Common myeloid progenitor, CD34-positive (primary cell): ENCODE data around the gene LIPA.

ENCODE experiments used
- CTCF ChIA-PET: fragments of 350-600 bp; sonication (Branson Sonifier 250); formaldehyde crosslinking; loops from one replicate; lab custom pipeline; 2021; ENCODE audit warnings: antibody characterized with exemption; lab: Charles Lee
- POLR2A ChIA-PET: fragments of 350-600 bp; sonication (Branson Sonifier 250); formaldehyde crosslinking; loops from one replicate; lab custom pipeline; 2021; ENCODE audit warnings: antibody characterized with exemption; lab: Charles Lee
- DNase-seq, 3 donors: peaks; one replicate each; pipeline versions ENCODE4 v3.0.0 to v3.0.0-alpha.2; 2013
- H3K27ac ChIP-seq, 2 experiments: 1 replicate in 1 of 2; 2 replicates in 1 of 2; pipeline ENCODE4 v1.7.0; 2013; ENCODE audit warnings: inconsistent platforms in 2 of 2, low read length in 2 of 2, mild to moderate bottlenecking in 2 of 2, low read depth in 1 of 2, moderate library complexity in 1 of 2; ENCODE audit not compliant: severe bottlenecking in 2 of 2, insufficient read depth in 1 of 2, poor library complexity in 1 of 2
- H3K27me3 ChIP-seq, 5 experiments: replicated peaks in 2 of 5; 1 replicate in 3 of 5; 2 replicates in 2 of 5; pipeline versions ENCODE4 v1.6.1 to v1.7.0; 2013; ENCODE audit warnings: low read length in 4 of 5, mild to moderate bottlenecking in 2 of 5, moderate library complexity in 2 of 5, inconsistent platforms in 1 of 5; ENCODE audit not compliant: insufficient read depth in 5 of 5, control insufficient read depth in 4 of 5
- H3K36me3 ChIP-seq, 4 experiments: 1 replicate in 2 of 4; 2 replicates in 2 of 4; pipeline versions ENCODE4 v1.6.1 to v1.7.0; 2013; ENCODE audit warnings: low read length in 3 of 4, control low read depth in 1 of 4, mild to moderate bottlenecking in 1 of 4; ENCODE audit not compliant: control insufficient read depth in 4 of 4, insufficient read depth in 4 of 4
- H3K4me1 ChIP-seq, 4 experiments: 1 replicate in 3 of 4; 2 replicates in 1 of 4; pipeline versions ENCODE4 v1.6.1 to v1.7.1; 2013; ENCODE audit warnings: low read length in 3 of 4, mild to moderate bottlenecking in 3 of 4, control low read depth in 1 of 4, inconsistent platforms in 1 of 4, moderate library complexity in 1 of 4; ENCODE audit not compliant: control insufficient read depth in 4 of 4, insufficient read depth in 4 of 4; ENCODE audit errors: control extremely low read depth in 1 of 4
- H3K4me3 ChIP-seq, 7 experiments: 1 replicate in 4 of 7; 2 replicates in 3 of 7; pipeline versions ENCODE4 v1.5.1 to v1.7.0; 2013; ENCODE audit warnings: mild to moderate bottlenecking in 7 of 7, low read length in 6 of 7, moderate library complexity in 6 of 7, inconsistent platforms in 2 of 7, low read depth in 2 of 7, control low read depth in 1 of 7; ENCODE audit not compliant: insufficient read depth in 4 of 7, control insufficient read depth in 1 of 7; ENCODE audit errors: extremely low read depth in 1 of 7
- H3K9me3 ChIP-seq, 5 experiments: 1 replicate in 4 of 5; 2 replicates in 1 of 5; pipeline versions ENCODE4 v1.6.1 to v1.7.1; 2013; ENCODE audit warnings: low read length in 4 of 5, mild to moderate bottlenecking in 2 of 5, inconsistent platforms in 1 of 5, low read depth in 1 of 5, moderate library complexity in 1 of 5; ENCODE audit not compliant: control insufficient read depth in 4 of 5, insufficient read depth in 2 of 5; ENCODE audit errors: control extremely low read depth in 1 of 5
- WGBS: methylation state at CpG from one replicate; pipeline ENCODE4 v1.1.5; 2013; ENCODE audit not compliant: insufficient coverage; 5-methylcytosine and 5-hydroxymethylcytosine counted together

LIPA gene

DNA sequence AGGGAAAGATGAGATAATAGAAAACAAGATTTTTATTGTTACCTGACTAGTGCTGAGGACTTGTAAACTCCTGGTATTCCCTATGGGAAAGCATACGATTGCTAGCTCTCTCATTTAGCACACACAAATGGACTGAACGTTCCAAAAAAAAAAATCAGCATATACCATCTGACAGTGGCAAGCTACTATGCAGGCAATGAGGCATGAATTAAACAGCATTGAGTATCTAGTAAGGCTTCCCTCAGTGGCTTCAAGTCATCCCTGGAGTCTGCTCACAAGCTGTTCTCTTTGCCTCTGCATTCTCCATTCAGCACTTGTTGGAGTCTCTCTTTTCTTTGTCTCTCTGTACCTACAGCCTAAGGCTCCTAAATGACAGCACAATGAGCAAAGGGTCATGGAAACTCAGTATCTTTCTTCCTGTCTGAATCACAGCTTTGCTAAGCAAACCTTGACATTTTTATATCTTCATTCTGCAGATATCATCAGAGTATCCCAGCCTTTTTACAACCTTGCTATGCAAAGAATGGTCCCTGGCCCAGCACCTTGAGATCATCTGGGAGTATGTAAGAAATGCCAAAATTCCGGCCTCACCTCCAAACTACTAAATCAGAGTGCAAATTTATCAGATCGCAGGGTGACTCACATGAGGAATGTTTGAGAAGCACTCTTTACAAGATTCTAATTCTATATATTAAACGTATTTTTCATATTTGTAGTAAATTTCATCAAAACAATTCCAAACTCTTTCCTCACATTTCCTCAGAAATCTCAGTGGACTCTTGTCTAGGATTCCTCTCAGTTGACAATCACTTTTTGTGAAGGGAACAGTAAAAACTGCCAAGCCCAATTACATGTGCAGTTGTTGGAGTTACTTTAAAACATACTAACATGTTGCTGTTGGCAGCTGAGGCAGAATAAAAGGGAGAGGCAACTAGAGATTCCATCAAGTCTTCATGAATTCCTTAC lies 10.8 kb upstream of the LIPA start:
- ChIA-PET POLR2A (no interaction called here), CTCF (interaction anchor here (0.6 to 1.9 kb wide), 5 partner anchors 11 to 295 kb away, joined by 3 to 12 read pairs (median 3); partner anchors contain the start of genes IFIT1B and LIPA)
- Histone ChIP-seq H3K27me3 (no peaks in the 10 kb centered on the region), H3K36me3 (no peaks in the 10 kb centered on the region), H3K4me3 (no peak overlapping the region), H3K27ac (no peak overlapping the region), H3K4me1 (peaks cover 0 to 4% (median 0%) of the 10 kb centered on the region in 4 experiments), H3K9me3 (peaks cover 0 to 10% (median 0%) of the 10 kb centered on the region in 5 experiments)
- WGBS, result 90% methylated on average over 2 of the region's 5 CpGs
- DNase-seq, result no peak

DNA sequence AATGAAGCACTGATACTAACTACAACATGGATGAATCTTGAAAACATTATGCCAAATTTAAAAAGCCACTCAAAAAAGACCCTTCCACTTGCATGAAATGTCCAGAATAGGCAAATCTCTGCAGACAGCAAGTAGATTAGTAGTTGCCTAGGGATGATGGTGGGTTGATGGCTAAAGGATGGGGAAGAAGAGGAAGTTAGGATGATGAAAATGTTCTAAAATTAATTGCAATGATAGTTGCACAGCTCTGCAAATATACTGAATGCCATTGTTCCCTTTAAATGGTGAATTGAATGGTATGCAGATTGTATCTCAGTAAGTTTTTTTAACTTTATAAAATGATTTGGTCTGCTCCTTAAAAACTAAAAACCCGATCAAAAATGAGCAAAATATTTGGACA lies 7.3 kb upstream of the LIPA start:
- no peak for DNase-seq
- Histone ChIP-seq H3K36me3 (no peaks in the 10 kb centered on the region), H3K27ac (no peak overlapping the region), H3K27me3 (no peaks in the 10 kb centered on the region), H3K9me3 (peaks cover 0 to 7% (median 5%) of the 10 kb centered on the region in 5 experiments), H3K4me3 (no peak overlapping the region), H3K4me1 (peaks cover 0 to 13% (median 2%) of the 10 kb centered on the region in 4 experiments)
- ChIA-PET POLR2A (no interaction called here), CTCF (interaction anchor here (1.0 kb wide), 1 partner anchor 304 kb away, joined by 3 read pairs; no protein-coding TSS in a partner anchor)
- WGBS, result no CpG with 5 or more reads among the region's 1 CpG

DNA sequence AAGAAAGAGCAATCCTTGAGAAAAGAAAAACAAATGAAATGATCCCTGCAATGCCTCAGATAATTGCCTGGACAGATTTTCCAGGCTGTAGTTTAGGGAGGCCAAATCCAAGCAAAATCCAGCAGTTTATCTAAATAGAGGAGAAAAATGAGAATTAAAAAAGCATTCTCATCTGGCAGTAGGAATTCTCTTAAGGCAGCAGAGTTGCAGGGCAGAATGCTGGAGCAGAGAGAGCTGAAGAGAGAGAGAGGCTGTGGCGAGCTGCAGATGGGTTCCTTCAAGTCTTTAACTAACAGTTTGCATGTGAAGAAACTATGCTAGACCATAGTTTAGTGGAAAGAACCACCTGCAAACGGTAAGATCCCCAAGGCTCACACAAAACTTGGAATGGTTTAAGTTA lies 6.0 kb upstream of the LIPA start:
- no peak overlapping the region for H3K27ac ChIP-seq
- H3K4me1 ChIP-seq, result peaks cover 0 to 13% (median 2%) of the 10 kb centered on the region in 4 experiments
- no peaks in the 10 kb centered on the region for H3K27me3 ChIP-seq
- peaks cover 0 to 8% (median 7%) of the 10 kb centered on the region in 5 experiments for H3K9me3 ChIP-seq
- no peak for DNase-seq
- ChIA-PET POLR2A (no interaction called here), CTCF (interaction anchor here (1.4 kb wide), 1 partner anchor 131 kb away, joined by 5 read pairs; no protein-coding TSS in a partner anchor)
- no peak overlapping the region for H3K4me3 ChIP-seq
- 92% methylated on average over 1 of the region's 2 CpGs for WGBS
- no peaks in the 10 kb centered on the region for H3K36me3 ChIP-seq

DNA sequence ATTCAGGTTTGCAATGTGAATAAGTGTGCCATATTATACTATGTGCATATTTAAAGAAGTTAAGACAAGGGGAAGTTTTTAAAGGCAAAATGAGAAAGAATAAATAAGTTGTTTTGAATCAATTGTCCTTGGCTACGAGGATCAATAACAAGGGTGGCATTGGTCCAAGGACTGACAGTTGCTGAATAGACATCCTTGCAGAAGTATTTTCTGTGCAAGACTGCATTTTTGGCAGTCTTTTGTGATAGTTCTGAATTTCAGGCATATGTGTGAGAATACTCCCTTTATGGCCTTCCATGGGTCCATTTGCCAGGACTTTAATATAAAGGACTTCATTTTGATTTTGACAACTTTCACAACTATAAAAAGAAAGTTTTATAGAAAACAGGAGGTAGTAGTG lies 5.4 kb upstream of the LIPA start:
- ChIA-PET CTCF (interaction anchor here (1.1 to 1.5 kb wide), 3 partner anchors 113 to 133 kb away, joined by 5 to 7 read pairs (median 5); no protein-coding TSS in a partner anchor), POLR2A (no interaction called here)
- H3K27me3 ChIP-seq, result no peaks in the 10 kb centered on the region
- H3K4me1 ChIP-seq, result peaks cover 0 to 13% (median 2%) of the 10 kb centered on the region in 4 experiments
- no peak for DNase-seq
- no peak overlapping the region for H3K27ac ChIP-seq
- no peak overlapping the region for H3K4me3 ChIP-seq
- no peaks in the 10 kb centered on the region for H3K36me3 ChIP-seq
- H3K9me3 ChIP-seq, result peaks cover 0 to 8% (median 7%) of the 10 kb centered on the region in 5 experiments
- 92% methylated on average over 1 of the region's 1 CpG for WGBS

DNA sequence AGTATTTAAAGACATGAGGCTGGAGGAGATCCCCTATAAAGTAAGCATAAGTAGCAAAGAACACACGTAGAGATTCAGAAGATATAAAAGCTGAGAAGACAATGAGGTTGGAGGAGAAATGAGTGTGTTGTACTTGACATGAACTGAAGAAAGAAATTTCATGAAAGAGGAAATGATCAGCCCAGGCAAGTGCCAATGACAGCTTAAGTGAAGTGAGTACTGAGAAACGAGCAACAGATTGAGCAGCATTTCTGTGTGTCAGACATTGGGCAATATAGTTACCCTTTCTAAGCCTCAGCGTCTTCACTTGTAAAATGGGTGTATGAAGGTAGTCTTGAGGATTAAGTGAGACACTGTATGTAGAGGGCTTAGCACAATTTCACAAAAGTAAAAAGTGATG lies 4.8 kb upstream of the LIPA start:
- Histone ChIP-seq H3K27me3 (no peaks in the 10 kb centered on the region), H3K27ac (no peak overlapping the region), H3K9me3 (peaks cover 0 to 8% (median 7%) of the 10 kb centered on the region in 5 experiments), H3K4me1 (peaks cover 0 to 14% (median 3%) of the 10 kb centered on the region in 4 experiments), H3K4me3 (no peak overlapping the region), H3K36me3 (no peaks in the 10 kb centered on the region)
- DNase-seq, result no peak
- POLR2A ChIA-PET, result no interaction called here
- WGBS, result 94% methylated on average over 2 of the region's 3 CpGs
- CTCF ChIA-PET, result interaction anchor here (0.5 to 1.5 kb wide), 3 partner anchors 19 to 133 kb away, joined by 3 to 7 read pairs (median 5); no protein-coding TSS in a partner anchor

DNA sequence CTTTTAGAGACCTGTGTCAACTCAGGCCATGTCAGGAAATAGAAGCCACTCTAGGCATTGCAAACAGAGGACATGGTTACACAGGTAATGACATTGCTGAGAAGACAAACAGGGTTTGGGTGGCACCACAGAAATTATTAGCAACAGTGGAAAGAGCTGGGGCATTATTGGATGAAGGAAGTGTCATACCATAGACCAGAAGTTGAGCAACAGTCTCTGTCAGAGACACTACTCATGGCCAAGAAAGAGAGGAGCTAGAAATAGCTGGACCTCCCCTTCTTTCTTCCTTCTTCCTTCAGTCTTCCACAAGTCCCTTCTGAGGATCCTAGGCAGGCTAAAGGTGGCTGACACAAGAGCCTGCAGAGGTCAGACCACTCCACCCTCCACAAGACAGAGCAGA lies 4.2 kb upstream of the LIPA start:
- CTCF ChIA-PET, result interaction anchor here (1.1 to 1.5 kb wide), 2 partner anchors 114 to 134 kb away, joined by 5 to 7 read pairs; no protein-coding TSS in a partner anchor
- Histone ChIP-seq H3K4me1 (peaks cover 0 to 20% (median 9%) of the 10 kb centered on the region in 4 experiments), H3K27ac (no peak overlapping the region), H3K27me3 (no peaks in the 10 kb centered on the region), H3K36me3 (no peaks in the 10 kb centered on the region), H3K9me3 (peaks cover 0 to 8% (median 7%) of the 10 kb centered on the region in 5 experiments), H3K4me3 (no peak overlapping the region)
- POLR2A ChIA-PET, result no interaction called here
- DNase-seq, result no peak
